AG09309 (cell line): ENCODE measurements around the gene FAM181A.

Source experiments
- DNase-seq: peaks from one replicate; pipeline ENCODE4 v3.0.0-alpha.2; 2010; ENCODE audit warnings: low read depth
- H3K4me3 ChIP-seq: 2 replicates; pipeline ENCODE4 v1.5.1; 2011; ENCODE audit warnings: mild to moderate bottlenecking, low read depth, low read length, moderate library complexity; ENCODE audit not compliant: control insufficient read depth
- TF ChIP-seq, protein P1 (sequence below): IDR thresholded peaks from 2 replicates; pipeline ENCODE4 v1.5.1; 2011; ENCODE audit warnings: mild to moderate bottlenecking, low read depth, low read length, inconsistent platforms; ENCODE audit not compliant: insufficient read depth, control insufficient read depth; ENCODE audit errors: missing control alignments

Gene FAM181A

DNA sequence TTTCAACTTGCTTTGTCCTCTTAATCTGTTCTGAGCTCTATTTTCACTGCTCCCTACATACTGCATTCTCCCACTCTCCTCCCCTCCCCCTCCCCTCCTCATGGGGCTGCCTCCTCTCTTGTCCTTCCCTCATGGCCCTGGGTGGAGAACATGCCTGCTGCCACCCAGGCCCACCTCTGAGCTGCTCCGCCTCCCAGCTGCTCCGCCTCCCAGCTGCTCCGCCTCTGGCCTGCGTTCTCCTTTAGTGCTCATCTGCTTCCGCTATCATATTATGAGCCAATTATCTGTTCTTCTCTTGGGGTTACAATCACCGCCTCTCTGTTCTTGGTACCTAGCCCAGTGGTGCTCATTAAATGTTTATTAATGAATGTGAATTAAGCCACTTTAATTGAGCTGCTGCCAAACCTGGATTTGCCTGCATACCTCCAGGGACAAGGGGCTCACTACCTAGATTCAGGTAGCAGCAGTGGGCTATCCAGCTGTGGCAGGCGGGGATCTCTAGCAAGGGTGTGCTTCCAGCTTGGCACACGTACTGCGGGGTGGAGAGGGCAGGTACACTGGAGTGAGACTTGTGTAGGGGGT is 32.0 kb upstream of the FAM181A start:
- no peak overlapping the region for H3K4me3 ChIP-seq
- DNase-seq: no peak
- TF ChIP-seq, protein P1, sequence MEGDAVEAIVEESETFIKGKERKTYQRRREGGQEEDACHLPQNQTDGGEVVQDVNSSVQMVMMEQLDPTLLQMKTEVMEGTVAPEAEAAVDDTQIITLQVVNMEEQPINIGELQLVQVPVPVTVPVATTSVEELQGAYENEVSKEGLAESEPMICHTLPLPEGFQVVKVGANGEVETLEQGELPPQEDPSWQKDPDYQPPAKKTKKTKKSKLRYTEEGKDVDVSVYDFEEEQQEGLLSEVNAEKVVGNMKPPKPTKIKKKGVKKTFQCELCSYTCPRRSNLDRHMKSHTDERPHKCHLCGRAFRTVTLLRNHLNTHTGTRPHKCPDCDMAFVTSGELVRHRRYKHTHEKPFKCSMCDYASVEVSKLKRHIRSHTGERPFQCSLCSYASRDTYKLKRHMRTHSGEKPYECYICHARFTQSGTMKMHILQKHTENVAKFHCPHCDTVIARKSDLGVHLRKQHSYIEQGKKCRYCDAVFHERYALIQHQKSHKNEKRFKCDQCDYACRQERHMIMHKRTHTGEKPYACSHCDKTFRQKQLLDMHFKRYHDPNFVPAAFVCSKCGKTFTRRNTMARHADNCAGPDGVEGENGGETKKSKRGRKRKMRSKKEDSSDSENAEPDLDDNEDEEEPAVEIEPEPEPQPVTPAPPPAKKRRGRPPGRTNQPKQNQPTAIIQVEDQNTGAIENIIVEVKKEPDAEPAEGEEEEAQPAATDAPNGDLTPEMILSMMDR: no peak

DNA sequence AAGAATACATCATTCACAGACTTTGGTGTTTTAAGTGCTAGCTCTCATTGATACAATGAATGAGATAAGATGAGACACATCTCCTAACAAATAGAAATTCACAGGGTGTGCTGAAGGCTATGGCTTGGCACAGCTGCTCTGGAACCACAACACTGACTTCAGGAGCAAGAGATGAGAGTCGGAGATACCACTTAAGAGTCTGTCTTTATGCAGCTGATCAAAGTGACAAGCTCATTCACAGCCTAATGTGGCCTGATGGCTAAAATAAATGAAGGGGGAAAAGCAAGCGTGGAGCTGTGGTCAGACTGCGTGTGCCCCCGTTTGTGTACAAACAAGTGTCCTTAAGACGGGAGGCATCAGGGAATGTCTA is 29.7 kb upstream of the FAM181A start:
- H3K4me3 ChIP-seq: no peak overlapping the region
- no peak for DNase-seq
- TF ChIP-seq, protein P1: no peak

DNA sequence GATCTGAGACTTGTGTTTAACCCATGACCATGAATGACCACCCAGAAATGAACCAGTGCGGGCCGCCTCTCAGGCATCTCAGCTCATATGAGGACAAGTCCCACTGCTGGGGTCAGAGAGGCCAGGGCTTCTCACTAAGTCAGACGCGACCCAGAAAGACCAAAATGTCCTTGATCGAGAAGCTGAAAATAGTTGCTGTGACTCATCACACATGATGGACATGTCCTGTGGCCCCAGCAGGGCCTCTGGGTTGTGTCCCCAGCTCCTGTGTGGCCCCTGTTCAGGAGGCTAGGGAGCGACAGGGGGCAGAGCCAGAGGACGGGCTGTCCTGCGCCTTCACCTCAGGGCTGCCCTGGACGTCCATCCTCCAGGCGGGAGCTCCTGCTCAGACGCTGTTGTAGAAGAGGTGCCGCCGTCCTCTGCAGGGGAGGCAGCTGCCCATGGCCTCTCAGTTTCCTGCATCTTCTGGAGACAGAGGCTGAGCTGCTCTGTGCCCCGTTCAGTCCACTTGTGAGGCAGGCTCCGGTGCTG is 29.0 kb upstream of the FAM181A start:
- TF ChIP-seq, protein P1: no peak
- H3K4me3 ChIP-seq: no peak overlapping the region
- DNase-seq: no peak

DNA sequence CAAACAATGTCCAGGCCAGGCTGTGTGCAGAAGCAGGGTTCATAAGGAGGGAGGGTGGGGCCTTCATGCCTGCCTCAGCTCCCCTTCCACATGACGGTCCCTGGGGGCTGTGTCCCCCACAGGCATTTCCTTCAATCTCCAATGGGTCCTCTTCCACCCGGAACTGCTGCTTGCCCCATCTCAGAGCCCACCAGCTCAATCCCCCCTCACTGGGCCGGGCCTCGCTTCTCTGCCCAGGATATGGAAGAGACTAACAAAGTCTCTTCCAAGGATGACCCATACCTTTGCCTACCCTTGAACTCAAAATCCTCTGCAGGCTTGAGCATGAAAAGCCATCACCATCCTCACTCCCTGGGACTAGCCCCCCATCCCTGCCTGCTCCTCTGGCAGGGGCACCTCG is 28.4 kb upstream of the FAM181A start:
- TF ChIP-seq, protein P1: no peak
- no peak overlapping the region for H3K4me3 ChIP-seq
- DNase-seq: no peak

DNA sequence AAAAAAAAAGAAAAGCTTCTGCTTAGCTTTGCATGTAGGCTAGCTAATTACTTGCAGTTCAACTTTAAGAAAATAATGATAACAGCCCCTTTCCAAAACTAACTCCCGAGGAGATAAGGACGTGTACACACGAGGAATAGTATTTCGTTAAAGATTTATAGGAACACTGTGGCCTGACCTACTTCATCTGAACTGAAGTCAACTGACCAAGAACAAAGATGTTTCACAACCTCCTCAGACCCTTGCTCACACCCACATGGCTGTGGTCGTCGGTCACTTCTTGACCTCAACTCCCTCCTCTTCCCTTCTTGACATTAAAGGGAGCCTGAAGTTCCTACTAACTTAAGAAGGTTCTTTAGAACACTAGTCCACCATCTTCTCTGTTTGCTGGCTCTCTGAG is 25.3 kb upstream of the FAM181A start:
- TF ChIP-seq, protein P1: no peak
- no peak for DNase-seq
- no peak overlapping the region for H3K4me3 ChIP-seq

DNA sequence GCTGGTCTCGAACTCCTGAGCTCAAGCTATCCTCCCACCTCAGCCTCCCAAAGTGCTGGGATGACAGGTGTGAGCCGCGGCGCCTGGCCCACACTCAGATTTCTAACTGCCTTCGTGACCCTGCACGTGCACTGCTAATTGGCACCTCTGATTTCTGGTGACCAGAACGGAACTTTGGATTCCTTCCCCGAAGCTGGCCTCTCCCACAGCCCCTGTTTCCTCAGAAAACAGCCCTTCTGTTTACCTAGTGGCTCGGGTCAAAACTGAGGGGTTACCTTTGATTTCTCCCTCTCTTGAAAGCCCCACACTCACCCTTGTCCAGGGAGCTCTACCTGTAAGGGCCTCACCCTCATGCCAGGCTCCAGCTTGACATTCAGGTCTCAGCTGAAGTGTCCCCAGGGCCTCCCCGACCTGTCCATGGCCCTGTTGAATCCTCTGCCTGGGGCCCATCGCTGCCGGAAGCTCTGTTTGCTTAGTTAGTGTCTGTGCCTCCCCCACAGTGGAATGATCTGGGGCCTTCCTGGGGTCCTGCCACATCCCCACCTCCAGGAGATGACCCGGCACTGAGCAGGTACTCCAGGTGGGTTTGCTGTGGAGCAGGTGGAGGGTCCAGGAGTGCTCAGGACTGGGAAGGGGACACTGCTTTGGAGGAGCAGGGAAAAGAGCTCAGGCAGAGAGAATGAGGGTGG is 24.4 kb upstream of the FAM181A start:
- H3K4me3 ChIP-seq: no peak overlapping the region
- TF ChIP-seq, protein P1: no peak
- DNase-seq: no peak
